ENCODE measurements around the gene HBS1L. TPM values are rescaled to one million over a fixed set of nuclear protein-coding genes. Genes with fewer than 3 reads are reported as not detected.

Gene HBS1L
- total RNA-seq, 4 donors from 2014 or later = 31.2 to 54.2 (median 46.0) TPM

DNA sequence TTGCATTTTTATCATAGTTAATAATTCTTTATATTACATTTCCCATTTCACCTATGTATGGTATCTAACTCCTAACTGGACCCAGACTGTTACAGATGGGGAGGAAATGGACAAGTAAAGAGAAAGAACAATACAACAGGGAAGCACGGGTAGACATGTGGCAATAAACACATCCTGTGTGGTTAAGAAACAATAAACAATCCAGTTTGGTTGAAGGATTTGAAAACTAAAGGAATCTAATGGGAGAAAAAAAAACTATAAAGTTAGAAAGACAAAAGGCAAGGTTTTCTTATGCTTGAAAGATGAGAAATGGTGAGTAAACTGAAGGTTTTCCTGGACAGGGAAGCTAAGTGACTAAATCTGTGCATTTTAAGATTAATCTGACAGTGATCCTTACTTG lies 69.8 kb downstream of the HBS1L start:
- Histone ChIP-seq H3K27me3 (no peaks in the 10 kb centered on the region), H3K9me3 (no peaks in the 10 kb centered on the region), H3K4me3 (no peak overlapping the region), H3K4me1 (no peaks in the 10 kb centered on the region), H3K27ac (no peak overlapping the region), H3K36me3 (peaks cover 0 to 66% (median 6%) of the 10 kb centered on the region in 3 donors)
- DNase-seq (ENCODE audit: low spot score in 2 of 2) = no peak
- WGBS, 2 donors = 27 to 30% methylated on average over 1 of the region's 1 CpG
- TF ChIP-seq, protein P1, sequence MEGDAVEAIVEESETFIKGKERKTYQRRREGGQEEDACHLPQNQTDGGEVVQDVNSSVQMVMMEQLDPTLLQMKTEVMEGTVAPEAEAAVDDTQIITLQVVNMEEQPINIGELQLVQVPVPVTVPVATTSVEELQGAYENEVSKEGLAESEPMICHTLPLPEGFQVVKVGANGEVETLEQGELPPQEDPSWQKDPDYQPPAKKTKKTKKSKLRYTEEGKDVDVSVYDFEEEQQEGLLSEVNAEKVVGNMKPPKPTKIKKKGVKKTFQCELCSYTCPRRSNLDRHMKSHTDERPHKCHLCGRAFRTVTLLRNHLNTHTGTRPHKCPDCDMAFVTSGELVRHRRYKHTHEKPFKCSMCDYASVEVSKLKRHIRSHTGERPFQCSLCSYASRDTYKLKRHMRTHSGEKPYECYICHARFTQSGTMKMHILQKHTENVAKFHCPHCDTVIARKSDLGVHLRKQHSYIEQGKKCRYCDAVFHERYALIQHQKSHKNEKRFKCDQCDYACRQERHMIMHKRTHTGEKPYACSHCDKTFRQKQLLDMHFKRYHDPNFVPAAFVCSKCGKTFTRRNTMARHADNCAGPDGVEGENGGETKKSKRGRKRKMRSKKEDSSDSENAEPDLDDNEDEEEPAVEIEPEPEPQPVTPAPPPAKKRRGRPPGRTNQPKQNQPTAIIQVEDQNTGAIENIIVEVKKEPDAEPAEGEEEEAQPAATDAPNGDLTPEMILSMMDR (IDR thresholded peaks at IDR 0.05) = no peak
- TF ChIP-seq EP300 (IDR thresholded peaks at IDR 0.05) = no peak
- TF ChIP-seq POLR2A (IDR thresholded peaks at IDR 0.05) = no peak

DNA sequence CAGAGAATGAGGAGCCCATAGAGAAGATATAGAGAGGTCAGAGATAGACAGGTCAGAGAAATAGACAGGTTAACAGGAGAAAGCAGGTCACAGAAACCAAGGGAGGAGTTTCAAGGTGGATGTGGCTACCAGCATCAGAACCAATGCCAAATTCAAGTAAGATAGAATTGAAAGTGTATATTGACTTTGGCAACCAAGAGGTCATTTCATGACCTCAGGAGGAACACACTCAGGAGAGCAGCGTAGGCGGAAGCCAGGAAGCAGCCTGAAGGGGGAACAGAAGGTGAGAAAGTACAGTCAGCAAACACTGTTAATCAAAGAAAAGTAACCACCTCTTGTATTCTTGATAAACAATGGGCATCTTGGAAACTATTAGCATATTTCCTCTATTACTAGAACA lies 70.8 kb downstream of the HBS1L start:
- H3K36me3 ChIP-seq = peaks cover 0 to 68% (median 6%) of the 10 kb centered on the region in 3 donors
- no peak for TF ChIP-seq POLR2A (IDR thresholded peaks at IDR 0.05)
- no peak for TF ChIP-seq EP300 (IDR thresholded peaks at IDR 0.05)
- TF ChIP-seq, protein P1 (IDR thresholded peaks at IDR 0.05) = no peak
- no peak overlapping the region for H3K27ac ChIP-seq
- H3K27me3 ChIP-seq = no peaks in the 10 kb centered on the region
- no peaks in the 10 kb centered on the region for H3K4me1 ChIP-seq
- 89 to 94% methylated on average over 2 of the region's 2 CpGs for WGBS, 2 donors
- no peaks in the 10 kb centered on the region for H3K9me3 ChIP-seq
- H3K4me3 ChIP-seq = no peak overlapping the region
- DNase-seq (ENCODE audit: low spot score in 2 of 2) = no peak

DNA sequence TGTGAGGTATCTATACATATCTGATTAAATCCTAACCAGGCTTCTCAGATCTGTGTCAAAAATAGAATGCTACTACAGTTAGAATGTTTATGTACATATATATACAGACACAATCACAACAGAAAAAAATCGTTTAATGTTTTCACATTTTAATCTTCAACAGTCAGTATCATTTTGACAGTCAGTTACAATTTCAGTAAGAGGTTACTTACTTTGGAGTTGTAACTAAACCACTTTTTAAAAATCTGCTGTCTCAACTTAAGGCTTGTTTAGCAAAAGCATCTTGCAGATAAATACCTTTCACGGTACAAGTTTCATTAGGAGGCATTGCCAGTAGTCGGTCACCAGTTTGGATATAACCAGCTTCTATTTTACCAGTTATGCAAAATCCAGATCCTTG lies 72.5 kb downstream of the HBS1L start:
- Histone ChIP-seq H3K36me3 (peaks cover 0 to 77% (median 6%) of the 10 kb centered on the region in 3 donors), H3K9me3 (no peaks in the 10 kb centered on the region), H3K27ac (no peak overlapping the region), H3K27me3 (no peaks in the 10 kb centered on the region), H3K4me3 (no peak overlapping the region), H3K4me1 (no peaks in the 10 kb centered on the region)
- no peak for DNase-seq (ENCODE audit: low spot score in 2 of 2)
- TF ChIP-seq, protein P1 (IDR thresholded peaks at IDR 0.05) = no peak
- TF ChIP-seq EP300 (IDR thresholded peaks at IDR 0.05) = no peak
- TF ChIP-seq POLR2A (IDR thresholded peaks at IDR 0.05) = no peak
- WGBS, 2 donors = 88 to 92% methylated on average over 3 of the region's 3 CpGs

DNA sequence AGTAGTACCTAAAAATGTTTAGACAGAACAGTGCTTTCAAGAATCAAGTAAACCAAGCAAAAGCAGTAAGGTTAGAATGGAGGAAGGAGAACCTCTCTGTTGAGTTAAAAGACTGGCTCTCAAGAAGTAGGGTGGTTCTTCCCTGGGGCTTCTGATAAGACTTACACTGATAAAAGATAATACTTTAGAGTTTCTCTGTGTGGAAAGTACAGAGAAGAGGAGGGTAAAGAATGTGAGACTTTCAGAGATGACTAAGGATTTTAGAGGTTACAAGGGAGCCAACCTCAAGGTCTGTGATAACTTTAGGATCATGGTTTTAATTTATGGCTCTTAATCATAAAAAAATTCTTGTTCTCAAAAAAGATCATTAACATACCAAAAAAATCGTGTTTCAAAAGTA lies 73.8 kb downstream of the HBS1L start:
- H3K4me1 ChIP-seq = no peaks in the 10 kb centered on the region
- H3K36me3 ChIP-seq = peaks cover 0 to 78% (median 6%) of the 10 kb centered on the region in 3 donors
- H3K4me3 ChIP-seq = no peak overlapping the region
- 63 to 65% methylated on average over 1 of the region's 1 CpG for WGBS, 2 donors
- no peak overlapping the region for H3K27ac ChIP-seq
- DNase-seq (ENCODE audit: low spot score in 2 of 2) = no peak
- TF ChIP-seq, protein P1 (IDR thresholded peaks at IDR 0.05) = no peak
- TF ChIP-seq POLR2A (IDR thresholded peaks at IDR 0.05) = no peak
- TF ChIP-seq EP300 (IDR thresholded peaks at IDR 0.05) = no peak
- H3K9me3 ChIP-seq = no peaks in the 10 kb centered on the region
- no peaks in the 10 kb centered on the region for H3K27me3 ChIP-seq

DNA sequence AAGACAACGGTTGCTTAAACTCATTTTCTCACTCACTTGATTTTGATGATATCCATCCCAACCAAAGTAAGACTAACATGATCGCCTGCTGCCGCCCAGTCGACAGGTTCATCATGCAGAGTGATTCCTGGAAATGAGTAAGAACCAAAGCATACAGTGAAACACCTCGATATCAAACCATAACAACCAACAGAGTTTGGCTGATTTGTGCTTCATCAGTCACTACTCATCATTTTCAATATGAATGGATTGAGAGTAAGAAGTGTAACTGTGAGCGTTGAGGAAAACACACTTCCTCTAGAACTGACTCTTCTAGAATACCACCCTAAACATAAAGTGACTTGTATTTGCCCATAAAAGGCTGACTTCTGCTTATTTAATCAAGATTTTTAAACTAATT lies 75.5 kb downstream of the HBS1L start:
- Histone ChIP-seq H3K27me3 (no peaks in the 10 kb centered on the region), H3K36me3 (peaks cover 0 to 78% (median 0%) of the 10 kb centered on the region in 3 donors), H3K4me1 (no peaks in the 10 kb centered on the region), H3K9me3 (no peaks in the 10 kb centered on the region), H3K4me3 (no peak overlapping the region), H3K27ac (no peak overlapping the region)
- no peak for DNase-seq (ENCODE audit: low spot score in 2 of 2)
- no peak for TF ChIP-seq POLR2A (IDR thresholded peaks at IDR 0.05)
- TF ChIP-seq EP300 (IDR thresholded peaks at IDR 0.05) = no peak
- TF ChIP-seq, protein P1 (IDR thresholded peaks at IDR 0.05) = no peak
- 91 to 96% methylated on average over 6 of the region's 6 CpGs for WGBS, 2 donors

All from tibial nerve (tissue), 4 donors.